Measurements from ENCODE around the gene FLCN.
"Not testable (repeated sequence)": the region's sequence is repeated elsewhere in the genome, so short reads cannot be mapped to it uniquely, and the experiment has no call there.

GRCh38 chr17:17184985-17185757 is 51.8 kb downstream of the FLCN start:
- not testable (repeated sequence) for TF ChIP-seq CTCF (IDR thresholded peaks at IDR 0.05); POLR2A (IDR thresholded peaks at IDR 0.05); POLR2AphosphoS5 (IDR thresholded peaks at IDR 0.05; ENCODE audit: insufficient read depth in 1 of 2, low read depth in 1 of 2)

Data from vagina (tissue), 2 donors.